HG03520 (cell line): ENCODE data around the gene TOX2.

Experiments used
- ATAC-seq: cut with Tn5 transposase; IDR thresholded peaks from one replicate; pipeline ENCODE4 v1.9.1; 2021; ENCODE audit warnings: mild to moderate bottlenecking, moderate library complexity; ENCODE audit not compliant: unreplicated experiment

The TOX2 gene

DNA sequence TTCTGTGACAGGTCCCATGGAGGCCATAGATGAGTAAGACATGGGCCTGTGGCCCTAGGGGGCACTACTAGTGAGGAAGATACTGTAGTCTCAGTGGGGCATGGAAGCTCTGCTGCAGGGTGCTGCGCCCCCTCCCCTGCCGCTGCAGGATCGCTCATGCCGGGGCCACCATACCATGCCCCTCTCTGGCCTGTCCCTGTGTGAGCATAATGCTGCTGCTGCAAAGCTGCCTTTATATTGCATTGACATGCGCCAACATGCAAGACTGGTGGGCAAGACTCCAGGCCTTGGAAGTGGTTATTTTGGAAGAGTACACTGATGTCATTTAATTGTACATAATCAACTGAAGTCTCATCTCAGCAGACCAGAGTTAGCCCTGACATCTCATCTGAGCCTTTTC lies 60.0 kb downstream of the TOX2 start:
- ATAC-seq, result no peak

DNA sequence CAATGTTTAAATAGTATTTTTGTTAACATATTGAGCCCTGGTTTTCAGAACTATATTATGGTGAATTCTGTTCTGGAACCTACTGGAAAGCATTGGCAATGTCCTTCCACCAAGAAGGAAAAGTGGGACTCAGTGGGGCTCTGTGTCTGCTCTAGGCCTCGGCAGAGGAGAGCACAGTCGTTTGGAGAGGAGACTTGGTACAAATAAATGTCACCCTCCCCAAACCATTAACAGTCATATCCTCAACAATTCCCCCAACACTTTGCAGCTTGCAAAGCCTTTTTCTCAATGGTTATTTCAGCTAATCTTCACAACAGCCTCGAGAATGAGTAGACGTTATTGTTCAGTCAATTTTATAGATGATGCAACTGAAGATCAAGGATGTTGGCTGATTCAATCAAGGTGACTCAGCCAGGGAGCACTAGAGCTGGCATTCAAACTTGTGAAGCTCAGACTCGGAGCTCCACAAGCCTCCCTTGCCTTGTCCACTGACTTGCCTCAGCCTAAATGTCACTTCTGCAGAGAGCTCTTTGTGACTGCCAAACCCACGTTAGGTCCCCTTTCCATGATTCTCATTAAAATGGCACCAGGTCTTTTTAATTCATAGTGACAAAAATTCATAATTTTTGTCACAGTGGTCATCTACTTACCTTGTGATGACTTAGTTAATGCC lies 60.6 kb downstream of the TOX2 start:
- ATAC-seq, result no peak

DNA sequence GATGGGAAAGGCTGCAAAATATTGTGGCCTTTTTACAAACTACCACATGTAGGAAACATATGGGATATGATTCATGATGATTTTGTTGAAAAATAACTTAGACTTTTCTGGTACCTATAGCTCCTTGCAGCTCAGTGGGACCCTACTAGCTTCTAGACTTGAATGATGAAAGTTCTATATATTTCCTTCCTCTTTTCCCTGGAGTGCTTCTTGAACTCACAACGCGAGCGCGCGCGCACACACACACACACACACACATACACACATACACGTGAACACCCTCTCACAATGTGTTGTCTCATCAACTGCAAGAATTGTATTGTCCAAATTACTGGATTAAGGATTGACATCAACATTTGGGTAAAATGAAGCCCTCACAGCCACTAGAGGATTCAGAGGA lies 61.9 kb downstream of the TOX2 start:
- no peak for ATAC-seq

DNA sequence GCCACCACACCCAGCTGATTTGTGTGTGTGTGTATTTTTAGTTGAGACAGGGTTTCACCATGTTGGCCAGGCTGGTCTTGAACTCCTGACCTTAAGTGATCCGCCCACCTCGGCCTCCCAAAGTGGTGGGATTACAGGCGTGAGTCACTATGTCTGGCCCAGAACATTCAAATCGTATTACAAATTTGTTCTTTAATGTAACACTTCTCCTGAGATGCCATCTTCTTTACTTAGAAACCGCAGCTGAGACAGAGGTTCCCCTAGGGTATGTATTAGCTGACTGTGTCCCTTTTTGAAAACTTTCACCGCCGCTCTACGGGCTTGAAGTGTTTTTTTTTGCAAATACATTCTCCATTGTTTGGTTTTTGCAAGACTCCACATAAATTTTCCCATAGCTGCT lies 62.6 kb downstream of the TOX2 start:
- ATAC-seq, result no peak

- ATAC-seq, result no peak
These were observed 63.3 kb downstream of the TOX2 start for GRCh38 chr20:43977962-43978361.

DNA sequence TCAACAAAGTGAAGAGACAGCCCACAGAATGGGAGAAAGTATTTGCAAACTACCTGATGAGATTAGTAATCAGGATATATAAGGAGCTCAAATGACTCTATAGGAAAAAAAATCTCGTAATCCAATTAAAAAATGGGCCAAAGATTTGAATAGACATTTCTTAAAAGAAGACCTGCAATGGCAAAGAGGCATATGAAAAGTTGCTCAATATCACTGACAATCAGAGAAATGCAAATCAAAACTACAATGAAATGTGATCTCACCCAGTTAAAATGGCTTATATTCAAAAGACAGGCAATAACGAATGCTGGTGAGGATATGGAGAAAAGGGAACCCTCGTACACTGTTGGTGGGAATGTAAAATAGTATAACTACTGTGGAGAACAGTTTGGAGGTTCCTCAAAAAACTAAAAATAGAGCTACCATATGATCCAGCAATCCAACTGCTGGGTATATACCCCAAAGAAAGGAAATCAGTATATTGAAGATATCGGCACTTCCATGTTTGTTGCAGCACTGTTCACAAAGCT lies 65.0 kb downstream of the TOX2 start:
- ATAC-seq, result no peak

DNA sequence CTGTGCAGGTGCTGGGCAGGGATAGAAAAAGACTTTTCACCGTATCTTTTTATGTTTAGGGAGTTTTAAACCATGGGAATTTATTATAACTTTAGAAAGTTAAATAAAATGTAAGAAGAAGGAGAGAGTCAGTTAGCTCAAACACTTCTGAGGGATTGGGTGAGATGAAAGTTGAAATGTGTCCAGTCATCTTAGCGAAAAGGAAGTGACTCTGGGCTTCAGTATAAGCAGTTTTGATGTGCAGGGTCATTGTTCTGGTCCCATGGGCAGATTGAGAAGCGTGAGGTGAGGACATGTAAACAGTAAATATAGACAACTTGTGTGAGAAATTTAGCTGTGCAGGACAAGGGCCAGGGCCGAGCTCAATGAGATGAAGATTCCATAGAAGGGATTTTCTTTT lies 66.9 kb downstream of the TOX2 start:
- ATAC-seq, result no peak

DNA sequence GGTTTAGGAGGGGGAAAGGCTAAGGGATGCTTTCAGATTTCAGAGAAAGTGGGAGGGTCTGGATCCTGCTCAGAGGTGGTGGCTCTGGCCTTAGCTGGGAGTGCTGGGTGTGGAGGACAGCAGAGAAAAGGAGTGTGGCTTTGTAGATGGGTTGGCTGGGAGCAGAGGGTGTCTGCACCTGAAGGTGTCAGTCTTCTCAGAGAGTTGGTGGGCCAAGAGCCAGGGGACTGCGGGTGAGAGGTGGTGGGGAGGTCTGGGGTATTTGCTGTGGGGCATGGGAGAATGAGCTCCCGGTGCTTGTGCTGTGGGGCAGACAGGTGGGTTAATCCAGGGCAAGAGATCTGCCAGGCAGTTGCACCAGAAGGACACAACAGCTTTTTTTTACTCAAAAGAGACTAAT lies 67.4 kb downstream of the TOX2 start:
- no peak for ATAC-seq

GRCh38 chr20:43982886-43983285 lies 68.2 kb downstream of the TOX2 start:
- no peak for ATAC-seq

DNA sequence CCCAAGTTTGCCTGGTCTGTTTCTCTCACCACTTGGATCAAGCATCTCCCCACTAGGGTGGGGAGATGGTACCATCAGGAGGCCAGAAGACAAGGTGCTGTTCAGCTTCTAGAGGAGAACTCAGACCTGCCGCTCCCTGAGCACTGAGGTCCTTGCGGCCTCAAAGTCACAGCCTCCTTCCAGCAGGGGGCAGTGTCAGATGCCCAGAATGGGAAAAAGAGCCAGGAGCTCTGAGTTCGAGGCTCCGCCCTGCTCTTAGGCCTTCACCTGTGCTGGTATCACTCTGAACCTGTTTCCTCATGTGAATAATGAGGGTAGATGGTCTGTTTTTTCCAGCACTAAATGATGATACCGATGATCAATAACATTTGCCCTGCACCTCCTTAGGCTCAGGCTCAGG lies 68.7 kb downstream of the TOX2 start:
- ATAC-seq, result no peak

GRCh38 chr20:43983904-43984361 lies 69.3 kb downstream of the TOX2 start:
- no peak for ATAC-seq

GRCh38 chr20:43984587-43984986 lies 69.9 kb downstream of the TOX2 start:
- ATAC-seq, result no peak

GRCh38 chr20:43985121-43985520 lies 70.5 kb downstream of the TOX2 start:
- no peak for ATAC-seq

- no peak for ATAC-seq
These were observed 71.1 kb downstream of the TOX2 start for GRCh38 chr20:43985608-43986316.

DNA sequence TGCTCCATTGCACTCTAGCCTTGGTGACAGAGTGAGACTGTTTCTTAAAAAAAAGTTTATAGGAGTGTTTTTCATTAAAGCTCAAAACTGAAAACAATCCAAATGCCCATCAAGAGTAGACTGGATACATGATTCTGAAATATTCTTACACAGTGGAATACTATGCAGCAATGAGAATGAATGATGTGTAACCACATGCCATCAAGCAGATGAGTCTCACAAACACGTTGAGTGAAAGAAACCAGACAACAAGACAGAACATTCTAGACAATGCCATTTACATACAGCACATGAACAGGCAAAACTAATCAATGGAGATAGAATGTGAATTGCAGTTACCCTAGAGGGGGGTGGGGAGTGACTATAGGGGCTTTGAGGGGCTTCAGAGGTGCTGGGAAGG lies 72.4 kb downstream of the TOX2 start:
- no peak for ATAC-seq

GRCh38 chr20:43987531-43987930 lies 72.9 kb downstream of the TOX2 start:
- no peak for ATAC-seq

- ATAC-seq, result no peak
These were observed 73.8 kb downstream of the TOX2 start for GRCh38 chr20:43988451-43988850.

DNA sequence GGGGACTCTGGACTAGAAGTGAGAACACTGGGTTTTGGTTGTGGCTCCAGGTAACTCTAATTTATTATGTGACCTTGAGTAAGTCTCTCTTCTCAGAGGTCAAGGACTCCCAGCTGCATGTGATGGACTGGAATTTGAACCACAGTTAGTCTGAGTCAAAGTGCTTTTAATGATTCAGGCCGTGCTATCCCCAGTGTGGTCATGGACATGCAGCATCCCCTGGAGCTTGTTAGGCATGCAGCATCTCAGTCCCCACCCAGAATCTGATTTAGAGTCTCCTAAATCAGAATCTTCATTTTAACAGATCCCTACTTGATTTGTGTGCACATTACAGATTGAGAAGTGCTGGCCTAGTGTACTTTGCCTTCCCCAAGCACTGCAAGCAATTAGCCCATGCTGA lies 74.2 kb downstream of the TOX2 start:
- ATAC-seq, result no peak

DNA sequence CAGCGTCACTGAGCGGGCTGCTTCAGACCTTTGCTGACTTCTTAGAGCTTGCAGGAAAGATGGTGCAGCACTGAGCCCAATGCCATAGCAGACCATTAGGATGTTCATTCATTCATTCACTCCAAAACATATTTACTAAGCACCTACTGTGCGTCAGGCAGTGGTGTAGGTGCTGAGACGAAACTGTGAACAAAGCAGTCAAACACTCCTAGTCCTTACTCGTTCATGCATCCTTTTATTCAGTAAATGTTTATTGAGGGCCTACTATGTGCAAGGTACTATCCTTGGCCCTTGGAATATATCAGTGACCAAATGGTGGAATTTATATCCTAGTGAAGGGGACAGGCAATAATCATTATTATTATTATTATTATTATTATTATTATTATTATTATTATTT lies 76.6 kb downstream of the TOX2 start:
- ATAC-seq, result no peak

DNA sequence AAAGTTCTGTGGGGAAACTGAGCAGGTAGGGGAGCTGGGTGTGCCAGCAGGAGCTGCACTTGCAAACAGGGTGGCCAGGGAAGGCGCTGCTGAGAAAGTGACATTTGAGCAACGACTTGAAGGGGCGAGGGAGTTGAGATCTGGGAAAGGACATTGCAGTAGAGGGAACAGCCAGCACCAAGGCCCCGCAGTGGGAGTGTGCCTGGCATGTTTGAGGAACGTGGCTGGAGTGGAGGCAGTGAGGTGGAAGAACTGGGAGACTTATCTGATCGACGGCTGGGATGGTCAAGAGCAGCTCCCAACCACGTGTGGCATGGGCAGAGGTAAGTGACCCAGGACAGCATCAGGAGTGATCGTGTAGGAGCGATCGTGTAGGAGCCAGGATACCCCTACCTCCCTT lies 77.3 kb downstream of the TOX2 start:
- ATAC-seq, result no peak

DNA sequence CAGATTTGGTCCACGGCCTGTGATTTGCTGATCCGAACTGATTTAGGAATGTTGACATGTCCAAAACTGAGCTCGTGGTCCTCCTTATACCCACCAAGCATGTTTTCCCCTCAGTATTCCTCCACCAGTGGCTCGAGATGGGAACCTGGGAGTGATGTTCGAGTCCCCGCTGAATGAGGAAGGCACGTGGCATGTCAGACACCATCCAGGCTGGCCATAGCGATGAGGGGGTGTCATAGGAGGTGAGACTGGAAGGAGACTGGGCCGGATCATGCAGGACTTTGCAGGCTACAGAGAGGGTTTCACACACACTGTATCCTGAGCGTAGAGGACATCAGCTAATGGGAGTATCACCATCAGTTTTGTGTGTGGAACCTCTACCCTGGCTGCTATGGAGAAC lies 78.2 kb downstream of the TOX2 start:
- no peak for ATAC-seq

DNA sequence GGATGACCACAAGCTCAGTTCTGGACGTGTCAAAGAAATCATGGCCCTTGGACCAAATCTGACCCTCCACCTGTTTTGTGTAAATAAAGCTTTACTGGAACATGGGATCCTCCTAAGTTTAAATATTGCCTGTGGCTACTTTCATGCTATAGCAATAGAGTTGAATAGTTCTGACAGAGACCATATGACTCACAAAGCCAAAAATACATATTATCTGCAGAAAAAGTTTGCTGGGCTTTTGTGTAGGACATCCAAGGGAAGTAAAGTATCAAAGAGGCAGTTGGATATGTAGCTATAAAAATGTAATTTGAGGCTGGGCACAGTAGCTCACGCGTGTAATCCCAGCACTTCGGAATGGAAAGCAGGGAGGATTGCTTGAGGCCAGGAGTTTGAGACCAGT lies 78.9 kb downstream of the TOX2 start:
- ATAC-seq, result no peak
